Caco-2 (cell line): ENCODE data around the gene OR51B2. TPM values are rescaled to one million over a fixed set of nuclear protein-coding genes. Genes with fewer than 3 reads are reported as not detected.
"Not testable (repeated sequence)": the region's sequence is repeated elsewhere in the genome, so short reads cannot be mapped to it uniquely, and the experiment has no call there.

Experiments
- BruUV-seq: library from RNA; stranded (reverse); fragments of 400-500 nt; replicated peaks from 2 replicates; lab custom pipeline; 2021; lab: Mats Ljungman, UMichigan
- CTCF ChIA-PET: fragments of 300-600 bp; sonication (Branson Sonifier 250); formaldehyde crosslinking; loops from one replicate; lab custom pipeline; 2022; ENCODE audit warnings: antibody characterized with exemption; lab: Charles Lee
- POLR2A ChIA-PET: fragments of 300-600 bp; sonication (Branson Sonifier 250); formaldehyde crosslinking; loops from one replicate; lab custom pipeline; 2022; ENCODE audit warnings: antibody characterized with exemption; lab: Charles Lee
- DNase-seq, 2 experiments: peaks; one replicate each; pipeline versions ENCODE4 v3.0.0 to v3.0.0-alpha.2; 2020 to 2022
- H3K27me3 ChIP-seq: replicated peaks from 2 replicates; pipeline ENCODE4 v1.6.0; 2011; ENCODE audit warnings: low read length; ENCODE audit not compliant: control insufficient read depth, insufficient read depth
- H3K36me3 ChIP-seq: 2 replicates; pipeline ENCODE4 v1.5.1; 2011; ENCODE audit warnings: low read length; ENCODE audit not compliant: control insufficient read depth, insufficient read depth
- H3K4me1 ChIP-seq: fragments of 250-450 bp; sonication (Bioruptor Pico); 2 replicates; pipeline ENCODE4 v1.5.1; 2020; ENCODE audit warnings: mild to moderate bottlenecking
- H3K4me3 ChIP-seq: 2 replicates; pipeline ENCODE4 v1.5.1; 2011; ENCODE audit warnings: low read depth, mild to moderate bottlenecking, control low read depth, low read length
- H3K9me3 ChIP-seq: fragments of 250-450 bp; sonication (Bioruptor Pico); 2 replicates; pipeline ENCODE4 v1.5.1; 2020; ENCODE audit warnings: mild to moderate bottlenecking, moderate library complexity
- H3K27ac Mint-ChIP-seq: one replicate; pipeline ENCODE4 v1.8.0; 2022; ENCODE audit warnings: mixed read lengths; ENCODE audit not compliant: unreplicated experiment
- H3K27me3 Mint-ChIP-seq: one replicate; pipeline ENCODE4 v1.8.0; 2022; ENCODE audit warnings: mixed read lengths; ENCODE audit not compliant: insufficient read depth, unreplicated experiment
- H3K36me3 Mint-ChIP-seq: one replicate; pipeline ENCODE4 v1.8.0; 2022; ENCODE audit warnings: mild to moderate bottlenecking, mixed read lengths; ENCODE audit not compliant: insufficient read depth, unreplicated experiment
- H3K4me1 Mint-ChIP-seq: one replicate; pipeline ENCODE4 v1.8.0; 2022; ENCODE audit warnings: low read depth, mixed read lengths; ENCODE audit not compliant: unreplicated experiment
- H3K4me3 Mint-ChIP-seq: one replicate; pipeline ENCODE4 v1.8.0; 2022; ENCODE audit warnings: mild to moderate bottlenecking, moderate library complexity, mixed read lengths; ENCODE audit not compliant: unreplicated experiment
- H3K9me3 Mint-ChIP-seq: one replicate; pipeline ENCODE4 v1.8.0; 2022; ENCODE audit warnings: mixed read lengths; ENCODE audit not compliant: unreplicated experiment
- CTCF ChIP-seq, 2 experiments: fragments of 200-600 bp in 1 of 2; IDR thresholded peaks; 1 replicate in 1 of 2; 2 replicates in 1 of 2; pipeline versions ENCODE4 v1.5.1 to v1.8.0; 2011 to 2022; ENCODE audit warnings: antibody characterized with exemption in 1 of 2, control low read depth in 1 of 2, inconsistent platforms in 1 of 2, low read depth in 1 of 2, low read length in 1 of 2, mild to moderate bottlenecking in 1 of 2, moderate library complexity in 1 of 2; ENCODE audit not compliant: insufficient read depth in 1 of 2, severe bottlenecking in 1 of 2, unreplicated experiment in 1 of 2
- intact Hi-C: fragments of 100-400 bp; cut with micrococcal nuclease; formaldehyde crosslinking; loops from one replicate; pipeline ENCODE4 v1.10.0; 2022; ENCODE audit not compliant: unreplicated experiment
- total RNA-seq: library from RNA; stranded (reverse); gene quantifications from 2 replicates; pipeline ENCODE4 v1.2.3, GENCODE V29; 2022

OR51B2 gene
- total RNA-seq, 1 experiment from 2014 or later: not detected

DNA sequence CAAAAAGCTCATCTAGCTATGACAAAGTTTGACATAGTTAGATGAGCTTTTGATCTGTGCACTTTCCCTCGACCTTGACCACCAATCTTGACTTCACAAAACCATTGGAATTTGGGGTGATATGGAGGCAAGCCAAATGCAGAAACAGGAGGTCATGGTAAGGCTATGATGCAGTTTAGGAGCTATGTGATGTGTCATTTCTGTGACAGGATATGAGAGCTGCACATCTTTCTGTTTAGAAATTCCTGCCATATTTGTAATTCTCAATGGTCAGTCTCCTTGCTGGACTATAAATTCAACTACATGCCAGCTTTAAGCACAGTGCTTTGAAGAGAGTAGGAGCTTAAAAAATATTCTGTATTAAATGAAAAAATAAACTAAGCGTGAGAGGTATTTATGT lies 40.1 kb upstream of the OR51B2 start:
- H3K4me1 ChIP-seq: no peaks in the 10 kb centered on the region
- Mint-ChIP-seq H3K4me3 (no peak overlapping the region), H3K9me3 (no peaks in the 10 kb centered on the region), H3K27me3 (peaks cover 10% of the 10 kb centered on the region), H3K36me3 (no peaks in the 10 kb centered on the region), H3K4me1 (no peaks in the 10 kb centered on the region), H3K27ac (no peak overlapping the region)
- BruUV-seq: no TSS peak
- ChIA-PET POLR2A (no interaction called here), CTCF (no interaction called here)
- no peaks in the 10 kb centered on the region for H3K27me3 ChIP-seq
- no peaks in the 10 kb centered on the region for H3K36me3 ChIP-seq
- H3K9me3 ChIP-seq: no peaks in the 10 kb centered on the region
- intact Hi-C loops: no loop called here
- H3K4me3 ChIP-seq: no peak overlapping the region
- no peak for TF ChIP-seq CTCF (IDR thresholded peaks at IDR 0.05; ENCODE audit: insufficient read depth in 1 of 2, low read depth in 1 of 2, low read length in 1 of 2, severe bottlenecking in 1 of 2, unreplicated experiment in 1 of 2)
- no peak for DNase-seq

DNA sequence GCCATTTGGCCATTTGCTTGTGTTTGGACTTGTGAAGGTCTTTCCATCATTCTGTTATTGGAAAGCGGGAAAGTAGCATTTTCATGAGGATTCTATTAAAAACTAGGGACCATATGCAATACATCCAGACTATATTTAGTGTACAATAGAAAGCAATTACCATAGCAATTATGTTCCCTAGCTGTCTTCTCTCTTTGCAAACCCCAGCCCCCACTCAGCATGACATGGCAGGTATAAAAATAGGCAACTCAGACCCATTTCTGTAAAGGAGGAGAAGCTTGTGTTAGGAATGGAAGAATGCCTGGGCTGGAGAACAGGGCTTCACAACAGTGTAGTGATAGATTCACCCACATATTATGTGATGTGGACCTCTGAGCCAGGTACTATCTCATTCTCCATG lies 39.6 kb upstream of the OR51B2 start:
- CTCF ChIA-PET: no interaction called here
- Mint-ChIP-seq H3K9me3 (no peaks in the 10 kb centered on the region), H3K27me3 (peaks cover 10% of the 10 kb centered on the region), H3K36me3 (no peaks in the 10 kb centered on the region), H3K4me1 (no peaks in the 10 kb centered on the region), H3K4me3 (no peak overlapping the region), H3K27ac (no peak overlapping the region)
- intact Hi-C loops: no loop called here
- H3K36me3 ChIP-seq: no peaks in the 10 kb centered on the region
- no TSS peak for BruUV-seq
- H3K4me3 ChIP-seq: no peak overlapping the region
- TF ChIP-seq CTCF (IDR thresholded peaks at IDR 0.05; ENCODE audit: insufficient read depth in 1 of 2, low read depth in 1 of 2, low read length in 1 of 2, severe bottlenecking in 1 of 2, unreplicated experiment in 1 of 2): no peak
- H3K27me3 ChIP-seq: no peaks in the 10 kb centered on the region
- DNase-seq: no peak
- H3K4me1 ChIP-seq: no peaks in the 10 kb centered on the region
- POLR2A ChIA-PET: no interaction called here
- no peaks in the 10 kb centered on the region for H3K9me3 ChIP-seq

GRCh38 chr11:5362017-5362625 lies 38.0 kb upstream of the OR51B2 start:
- POLR2A ChIA-PET: no interaction called here
- H3K9me3 ChIP-seq: no peaks in the 10 kb centered on the region
- no peaks in the 10 kb centered on the region for H3K27me3 ChIP-seq
- Mint-ChIP-seq H3K36me3 (no peaks in the 10 kb centered on the region), H3K27me3 (peaks cover 7% of the 10 kb centered on the region), H3K9me3 (no peaks in the 10 kb centered on the region), H3K27ac (no peak overlapping the region), H3K4me1 (no peaks in the 10 kb centered on the region), H3K4me3 (no peak overlapping the region)
- no peaks in the 10 kb centered on the region for H3K36me3 ChIP-seq
- H3K4me1 ChIP-seq: no peaks in the 10 kb centered on the region
- TF ChIP-seq CTCF (IDR thresholded peaks at IDR 0.05; ENCODE audit: insufficient read depth in 1 of 2, low read depth in 1 of 2, low read length in 1 of 2, severe bottlenecking in 1 of 2, unreplicated experiment in 1 of 2): no peak
- CTCF ChIA-PET: no interaction called here
- no peak overlapping the region for H3K4me3 ChIP-seq
- no TSS peak for BruUV-seq
- intact Hi-C loops: no loop called here
- no peak for DNase-seq

- H3K4me3 ChIP-seq, H3K4me1 Mint-ChIP-seq, intact Hi-C loops, H3K9me3 Mint-ChIP-seq, H3K36me3 Mint-ChIP-seq, H3K27me3 Mint-ChIP-seq, H3K4me1 ChIP-seq, H3K27me3 ChIP-seq, H3K4me3 Mint-ChIP-seq, POLR2A ChIA-PET, H3K27ac Mint-ChIP-seq, CTCF ChIA-PET, DNase-seq, H3K9me3 ChIP-seq, BruUV-seq, H3K36me3 ChIP-seq: not testable (repeated sequence)
These were observed 31.9 kb upstream of the OR51B2 start for GRCh38 chr11:5356031-5356430.
